ENCODE data around the gene AGPAT4.

AGPAT4 gene

GRCh38 chr6:161168281-161168891 is 105.5 kb downstream of the AGPAT4 start:
- no peak for DNase-seq (ENCODE audit: low read depth in 1 of 2, low spot score in 1 of 2)

GRCh38 chr6:161166677-161167076 is 107.2 kb downstream of the AGPAT4 start:
- TF ChIP-seq JUND (IDR thresholded peaks at IDR 0.05; ENCODE audit: low read depth): no peak
- DNase-seq (ENCODE audit: low read depth in 1 of 2, low spot score in 1 of 2): no peak
- in situ Hi-C loops (cut with HindIII; ENCODE audit: low pct_unique_long_range_greater_than_20kb, low sequenced_read_pairs): no loop called here

More at GRCh38 chr6:161168281-161168891, 105.5 kb downstream of the AGPAT4 start:
- no peak for TF ChIP-seq JUND (IDR thresholded peaks at IDR 0.05; ENCODE audit: low read depth)
- in situ Hi-C loops (cut with HindIII; ENCODE audit: low pct_unique_long_range_greater_than_20kb, low sequenced_read_pairs): no loop called here

- no peak for TF ChIP-seq JUND (IDR thresholded peaks at IDR 0.05; ENCODE audit: low read depth)
- in situ Hi-C loops (cut with HindIII; ENCODE audit: low pct_unique_long_range_greater_than_20kb, low sequenced_read_pairs): no loop called here
- DNase-seq (ENCODE audit: low read depth in 1 of 2, low spot score in 1 of 2): no peak
Observed at GRCh38 chr6:161166176-161166575, 107.7 kb downstream of the AGPAT4 start.

- no peak for TF ChIP-seq JUND (IDR thresholded peaks at IDR 0.05; ENCODE audit: low read depth)
- in situ Hi-C loops (cut with HindIII; ENCODE audit: low pct_unique_long_range_greater_than_20kb, low sequenced_read_pairs): no loop called here
- no peak for DNase-seq (ENCODE audit: low read depth in 1 of 2, low spot score in 1 of 2)
Observed at GRCh38 chr6:161164182-161164625, 109.7 kb downstream of the AGPAT4 start.

- TF ChIP-seq JUND (IDR thresholded peaks at IDR 0.05; ENCODE audit: low read depth): no peak
- in situ Hi-C loops (cut with HindIII; ENCODE audit: low pct_unique_long_range_greater_than_20kb, low sequenced_read_pairs): no loop called here
- no peak for DNase-seq (ENCODE audit: low read depth in 1 of 2, low spot score in 1 of 2)
Observed at GRCh38 chr6:161163466-161164181, 110.2 kb downstream of the AGPAT4 start.

- DNase-seq (ENCODE audit: low read depth in 1 of 2, low spot score in 1 of 2): no peak
- in situ Hi-C loops (cut with HindIII; ENCODE audit: low pct_unique_long_range_greater_than_20kb, low sequenced_read_pairs): no loop called here
- no peak for TF ChIP-seq JUND (IDR thresholded peaks at IDR 0.05; ENCODE audit: low read depth)
Observed at GRCh38 chr6:161162722-161163121, 111.1 kb downstream of the AGPAT4 start.

GRCh38 chr6:161161889-161162624 is 111.8 kb downstream of the AGPAT4 start:
- in situ Hi-C loops (cut with HindIII; ENCODE audit: low pct_unique_long_range_greater_than_20kb, low sequenced_read_pairs): no loop called here
- no peak for TF ChIP-seq JUND (IDR thresholded peaks at IDR 0.05; ENCODE audit: low read depth)
- peak in 1 of 2 experiments; percentile 82 for DNase-seq (ENCODE audit: low read depth in 1 of 2, low spot score in 1 of 2)

- TF ChIP-seq JUND (IDR thresholded peaks at IDR 0.05; ENCODE audit: low read depth): no peak
- in situ Hi-C loops (cut with HindIII; ENCODE audit: low pct_unique_long_range_greater_than_20kb, low sequenced_read_pairs): no loop called here
- no peak for DNase-seq (ENCODE audit: low read depth in 1 of 2, low spot score in 1 of 2)
Observed at GRCh38 chr6:161161121-161161520, 112.7 kb downstream of the AGPAT4 start.

- DNase-seq (ENCODE audit: low read depth in 1 of 2, low spot score in 1 of 2): no peak
- TF ChIP-seq JUND (IDR thresholded peaks at IDR 0.05; ENCODE audit: low read depth): no peak
- in situ Hi-C loops (cut with HindIII; ENCODE audit: low pct_unique_long_range_greater_than_20kb, low sequenced_read_pairs): no loop called here
Observed at GRCh38 chr6:161154796-161155335, 119.0 kb downstream of the AGPAT4 start.

- in situ Hi-C loops (cut with HindIII; ENCODE audit: low pct_unique_long_range_greater_than_20kb, low sequenced_read_pairs): no loop called here
- TF ChIP-seq JUND (IDR thresholded peaks at IDR 0.05; ENCODE audit: low read depth): no peak
- DNase-seq (ENCODE audit: low read depth in 1 of 2, low spot score in 1 of 2): no peak
Observed at GRCh38 chr6:161153725-161154124, 120.1 kb downstream of the AGPAT4 start.

- in situ Hi-C loops (cut with HindIII; ENCODE audit: low pct_unique_long_range_greater_than_20kb, low sequenced_read_pairs): no loop called here
- no peak for DNase-seq (ENCODE audit: low read depth in 1 of 2, low spot score in 1 of 2)
- no peak for TF ChIP-seq JUND (IDR thresholded peaks at IDR 0.05; ENCODE audit: low read depth)
Observed at GRCh38 chr6:161152907-161153662, 120.8 kb downstream of the AGPAT4 start.

- in situ Hi-C loops (cut with HindIII; ENCODE audit: low pct_unique_long_range_greater_than_20kb, low sequenced_read_pairs): no loop called here
- TF ChIP-seq JUND (IDR thresholded peaks at IDR 0.05; ENCODE audit: low read depth): no peak
- DNase-seq (ENCODE audit: low read depth in 1 of 2, low spot score in 1 of 2): no peak
Observed at GRCh38 chr6:161152527-161152862, 121.4 kb downstream of the AGPAT4 start.
